ENCODE measurements around the gene PAK4.
"Not testable (repeated sequence)": the region's sequence is repeated elsewhere in the genome, so short reads cannot be mapped to it uniquely, and the experiment has no call there.

The PAK4 gene

GRCh38 chr19:39084732-39085080, 40.9 kb upstream of the PAK4 start:
- Histone ChIP-seq H3K27ac (ENCODE audit: poor library complexity, severe bottlenecking) (no peak overlapping the region), H3K4me1 (ENCODE audit: insufficient read depth, poor library complexity, severe bottlenecking) (peaks cover 8% of the 10 kb centered on the region), H3K36me3 (ENCODE audit: low read depth) (no peaks in the 10 kb centered on the region), H3K9me3 (ENCODE audit: severe bottlenecking) (no peaks in the 10 kb centered on the region), H3K27me3 (ENCODE audit: insufficient read depth, poor library complexity, severe bottlenecking) (no peaks in the 10 kb centered on the region), H3K4me3 (ENCODE audit: severe bottlenecking) (peak overlapping the region; percentile 44)
- TF ChIP-seq, protein P1, sequence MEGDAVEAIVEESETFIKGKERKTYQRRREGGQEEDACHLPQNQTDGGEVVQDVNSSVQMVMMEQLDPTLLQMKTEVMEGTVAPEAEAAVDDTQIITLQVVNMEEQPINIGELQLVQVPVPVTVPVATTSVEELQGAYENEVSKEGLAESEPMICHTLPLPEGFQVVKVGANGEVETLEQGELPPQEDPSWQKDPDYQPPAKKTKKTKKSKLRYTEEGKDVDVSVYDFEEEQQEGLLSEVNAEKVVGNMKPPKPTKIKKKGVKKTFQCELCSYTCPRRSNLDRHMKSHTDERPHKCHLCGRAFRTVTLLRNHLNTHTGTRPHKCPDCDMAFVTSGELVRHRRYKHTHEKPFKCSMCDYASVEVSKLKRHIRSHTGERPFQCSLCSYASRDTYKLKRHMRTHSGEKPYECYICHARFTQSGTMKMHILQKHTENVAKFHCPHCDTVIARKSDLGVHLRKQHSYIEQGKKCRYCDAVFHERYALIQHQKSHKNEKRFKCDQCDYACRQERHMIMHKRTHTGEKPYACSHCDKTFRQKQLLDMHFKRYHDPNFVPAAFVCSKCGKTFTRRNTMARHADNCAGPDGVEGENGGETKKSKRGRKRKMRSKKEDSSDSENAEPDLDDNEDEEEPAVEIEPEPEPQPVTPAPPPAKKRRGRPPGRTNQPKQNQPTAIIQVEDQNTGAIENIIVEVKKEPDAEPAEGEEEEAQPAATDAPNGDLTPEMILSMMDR (IDR thresholded peaks at IDR 0.05; ENCODE audit: poor library complexity, severe bottlenecking) = no peak
- DNase-seq (ENCODE audit: low spot score) (no peak), ATAC-seq (ENCODE audit: low read depth) (no peak)

DNA sequence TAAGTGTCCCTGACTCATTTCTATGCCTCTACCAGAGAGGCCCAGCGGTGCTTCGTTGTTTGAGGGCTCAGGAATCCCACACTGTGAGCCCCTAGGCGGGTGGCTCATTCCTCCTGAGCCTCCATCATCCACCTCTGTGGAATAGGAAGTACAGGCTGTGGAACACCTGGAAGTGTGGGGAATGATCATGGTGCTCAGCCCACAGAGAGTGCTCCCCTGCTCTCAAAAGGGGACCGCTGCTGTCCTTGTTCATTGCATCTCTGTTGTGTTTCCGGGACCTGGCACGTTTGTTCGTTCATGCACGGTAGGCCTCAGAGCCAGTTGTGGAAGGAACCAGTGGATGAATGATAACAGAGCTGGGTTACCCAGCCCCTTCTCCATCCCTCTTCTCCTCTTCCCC, 40.2 kb upstream of the PAK4 start:
- H3K36me3 ChIP-seq (ENCODE audit: low read depth) = no peaks in the 10 kb centered on the region
- no peak overlapping the region for H3K27ac ChIP-seq (ENCODE audit: poor library complexity, severe bottlenecking)
- ATAC-seq (ENCODE audit: low read depth) (no peak), DNase-seq (ENCODE audit: low spot score) (no peak)
- no peak overlapping the region for H3K4me3 ChIP-seq (ENCODE audit: severe bottlenecking)
- TF ChIP-seq, protein P1 (IDR thresholded peaks at IDR 0.05; ENCODE audit: poor library complexity, severe bottlenecking) = no peak
- H3K9me3 ChIP-seq (ENCODE audit: severe bottlenecking) = no peaks in the 10 kb centered on the region
- peaks cover 8% of the 10 kb centered on the region for H3K4me1 ChIP-seq (ENCODE audit: insufficient read depth, poor library complexity, severe bottlenecking)
- no peaks in the 10 kb centered on the region for H3K27me3 ChIP-seq (ENCODE audit: insufficient read depth, poor library complexity, severe bottlenecking)

DNA sequence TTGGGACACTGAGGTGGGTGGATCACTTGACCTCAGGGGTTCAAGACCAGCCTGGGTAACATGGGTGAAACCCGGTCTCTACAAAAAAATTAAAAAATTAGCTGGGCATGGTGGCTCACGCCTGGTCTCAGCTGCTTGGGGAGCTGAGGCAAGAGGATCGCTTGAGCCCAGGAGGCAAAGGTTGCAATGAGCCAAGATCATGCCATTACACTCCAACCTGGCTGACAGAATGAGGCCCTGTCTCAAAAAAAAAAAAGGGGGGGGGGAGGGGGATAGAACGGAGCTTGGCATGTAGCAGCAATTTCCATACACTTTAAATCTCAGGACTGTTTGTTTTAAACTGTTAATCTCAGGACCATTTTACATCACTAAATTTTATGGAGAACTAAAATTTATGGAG, 39.2 kb upstream of the PAK4 start:
- H3K9me3 ChIP-seq (ENCODE audit: severe bottlenecking) = no peaks in the 10 kb centered on the region
- TF ChIP-seq, protein P1 (IDR thresholded peaks at IDR 0.05; ENCODE audit: poor library complexity, severe bottlenecking) = no peak
- H3K27me3 ChIP-seq (ENCODE audit: insufficient read depth, poor library complexity, severe bottlenecking) = no peaks in the 10 kb centered on the region
- no peaks in the 10 kb centered on the region for H3K36me3 ChIP-seq (ENCODE audit: low read depth)
- peaks cover 8% of the 10 kb centered on the region for H3K4me1 ChIP-seq (ENCODE audit: insufficient read depth, poor library complexity, severe bottlenecking)
- ATAC-seq (ENCODE audit: low read depth) = no peak
- DNase-seq (ENCODE audit: low spot score) = no peak
- no peak overlapping the region for H3K4me3 ChIP-seq (ENCODE audit: severe bottlenecking)
- no peak overlapping the region for H3K27ac ChIP-seq (ENCODE audit: poor library complexity, severe bottlenecking)

DNA sequence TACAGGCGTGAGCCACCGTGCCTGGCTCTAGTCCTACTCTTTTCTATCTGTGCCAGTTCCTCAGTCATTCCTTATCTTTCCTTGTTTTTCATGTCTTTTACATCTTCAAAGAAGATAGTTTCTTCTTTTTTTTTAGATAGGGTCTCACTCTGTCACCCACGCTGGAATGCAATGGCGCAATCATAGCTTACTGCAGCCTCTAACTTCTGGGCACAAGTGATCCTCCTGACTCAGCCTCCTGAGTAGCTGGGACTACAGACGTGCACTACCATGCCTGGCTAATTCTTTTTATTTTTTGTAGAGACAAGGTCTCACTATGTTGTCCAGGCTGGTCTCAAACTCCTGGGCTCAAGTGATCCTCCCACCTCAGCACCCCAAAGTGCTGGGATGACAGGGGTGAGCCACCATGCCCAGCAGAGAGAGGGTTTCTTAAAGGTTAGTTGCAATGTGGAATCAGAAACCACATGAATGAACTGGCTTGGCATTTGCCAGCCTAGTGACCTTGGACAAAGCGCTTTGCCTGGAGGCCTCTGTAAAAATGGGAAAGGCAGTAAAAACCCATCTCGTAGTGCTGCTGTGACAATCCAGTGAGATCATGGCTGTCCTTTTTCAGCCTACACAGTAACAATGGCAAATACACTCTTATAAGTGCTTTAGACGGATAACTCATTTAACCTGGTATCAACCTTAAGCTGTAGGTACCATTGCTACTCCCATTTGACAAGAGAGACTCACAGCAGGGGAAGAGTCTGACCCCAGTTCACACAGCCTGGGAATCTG, 37.5 kb upstream of the PAK4 start:
- Histone ChIP-seq H3K4me3 (ENCODE audit: severe bottlenecking) (no peak overlapping the region), H3K36me3 (ENCODE audit: low read depth) (no peaks in the 10 kb centered on the region), H3K9me3 (ENCODE audit: severe bottlenecking) (no peaks in the 10 kb centered on the region), H3K27ac (ENCODE audit: poor library complexity, severe bottlenecking) (no peak overlapping the region), H3K27me3 (ENCODE audit: insufficient read depth, poor library complexity, severe bottlenecking) (no peaks in the 10 kb centered on the region), H3K4me1 (ENCODE audit: insufficient read depth, poor library complexity, severe bottlenecking) (no peaks in the 10 kb centered on the region)
- DNase-seq (ENCODE audit: low spot score) = no peak
- TF ChIP-seq, protein P1 (IDR thresholded peaks at IDR 0.05; ENCODE audit: poor library complexity, severe bottlenecking) = no peak
- no peak for ATAC-seq (ENCODE audit: low read depth)

- ATAC-seq (ENCODE audit: low read depth); H3K27me3 ChIP-seq (ENCODE audit: insufficient read depth, poor library complexity, severe bottlenecking); H3K27ac ChIP-seq (ENCODE audit: poor library complexity, severe bottlenecking); H3K4me1 ChIP-seq (ENCODE audit: insufficient read depth, poor library complexity, severe bottlenecking); H3K4me3 ChIP-seq (ENCODE audit: severe bottlenecking); H3K36me3 ChIP-seq (ENCODE audit: low read depth); H3K9me3 ChIP-seq (ENCODE audit: severe bottlenecking); DNase-seq (ENCODE audit: low spot score): not testable (repeated sequence)
These were observed 35.6 kb upstream of the PAK4 start for GRCh38 chr19:39090016-39090415.

Measured in RWPE2 (cell line).